Astrocyte of the cerebellum (primary cell): ENCODE measurements around the gene C6orf15.

Source experiments
- DNase-seq: peaks from one replicate; pipeline ENCODE4 v3.0.0-alpha.2; 2011; ENCODE audit warnings: low read depth
- H3K4me3 ChIP-seq: 2 replicates; pipeline ENCODE4 v1.5.1; 2011; ENCODE audit warnings: mild to moderate bottlenecking, low read depth, low read length, moderate library complexity
- in situ Hi-C: cut with HindIII; loops from 2 replicates; pipeline ENCODE4 v1.10.0; 2017; ENCODE audit warnings: low sequenced_read_pairs
- TF ChIP-seq, protein P1 (sequence below): IDR thresholded peaks from 2 replicates; pipeline ENCODE4 v1.5.1; 2012; ENCODE audit warnings: low read length, low read depth, moderate library complexity, mild to moderate bottlenecking; ENCODE audit errors: missing control alignments

Gene C6orf15

DNA sequence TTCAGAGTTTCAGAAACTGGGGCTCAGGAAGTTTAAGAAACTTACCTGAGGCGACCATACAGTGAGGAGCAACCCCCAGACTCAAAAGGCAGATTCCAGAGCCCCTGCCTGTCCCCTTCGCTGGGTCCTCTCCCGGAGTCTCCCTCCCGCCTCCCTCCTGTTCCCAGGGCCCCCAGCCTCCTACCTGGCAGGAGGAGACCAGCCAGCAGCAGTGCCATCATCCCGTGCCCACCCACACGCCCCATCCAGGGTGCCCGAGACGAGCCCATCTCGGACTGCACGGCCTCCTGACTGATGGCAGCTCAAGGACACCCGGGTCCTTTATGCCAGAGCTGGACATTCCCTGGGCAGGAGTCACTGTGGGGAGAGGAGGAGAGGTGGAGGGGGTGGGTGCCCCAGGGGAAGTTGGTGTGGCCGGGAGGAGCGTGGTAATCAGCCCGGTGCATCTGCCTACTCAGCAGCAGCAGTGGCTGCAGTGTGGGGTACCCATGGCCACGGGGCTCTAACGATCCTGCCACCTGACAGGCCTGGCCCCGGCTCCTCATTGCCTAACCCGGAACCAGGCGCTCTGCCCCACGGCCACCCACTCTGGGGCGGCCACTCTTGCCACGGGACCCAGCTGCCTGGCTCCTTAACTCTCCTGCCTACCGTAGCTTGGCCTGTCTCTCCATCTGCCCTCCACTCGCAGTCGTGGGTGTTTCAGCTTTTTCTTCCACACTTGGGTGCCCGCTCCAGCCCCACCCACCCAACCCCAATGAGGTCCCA lies 8.0 kb upstream of the C6orf15 start, which contains the start of gene CDSN:
Gene CDSN (minus strand): TSS at position 296 of the 765 bp plus-strand sequence. CDS start 27 bp downstream, at position 269.
- H3K4me3 ChIP-seq: no peak within 1 kb of the TSS
- TF ChIP-seq, protein P1, sequence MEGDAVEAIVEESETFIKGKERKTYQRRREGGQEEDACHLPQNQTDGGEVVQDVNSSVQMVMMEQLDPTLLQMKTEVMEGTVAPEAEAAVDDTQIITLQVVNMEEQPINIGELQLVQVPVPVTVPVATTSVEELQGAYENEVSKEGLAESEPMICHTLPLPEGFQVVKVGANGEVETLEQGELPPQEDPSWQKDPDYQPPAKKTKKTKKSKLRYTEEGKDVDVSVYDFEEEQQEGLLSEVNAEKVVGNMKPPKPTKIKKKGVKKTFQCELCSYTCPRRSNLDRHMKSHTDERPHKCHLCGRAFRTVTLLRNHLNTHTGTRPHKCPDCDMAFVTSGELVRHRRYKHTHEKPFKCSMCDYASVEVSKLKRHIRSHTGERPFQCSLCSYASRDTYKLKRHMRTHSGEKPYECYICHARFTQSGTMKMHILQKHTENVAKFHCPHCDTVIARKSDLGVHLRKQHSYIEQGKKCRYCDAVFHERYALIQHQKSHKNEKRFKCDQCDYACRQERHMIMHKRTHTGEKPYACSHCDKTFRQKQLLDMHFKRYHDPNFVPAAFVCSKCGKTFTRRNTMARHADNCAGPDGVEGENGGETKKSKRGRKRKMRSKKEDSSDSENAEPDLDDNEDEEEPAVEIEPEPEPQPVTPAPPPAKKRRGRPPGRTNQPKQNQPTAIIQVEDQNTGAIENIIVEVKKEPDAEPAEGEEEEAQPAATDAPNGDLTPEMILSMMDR: no peak
- in situ Hi-C loops: no loop called here
- DNase-seq: no peak

DNA sequence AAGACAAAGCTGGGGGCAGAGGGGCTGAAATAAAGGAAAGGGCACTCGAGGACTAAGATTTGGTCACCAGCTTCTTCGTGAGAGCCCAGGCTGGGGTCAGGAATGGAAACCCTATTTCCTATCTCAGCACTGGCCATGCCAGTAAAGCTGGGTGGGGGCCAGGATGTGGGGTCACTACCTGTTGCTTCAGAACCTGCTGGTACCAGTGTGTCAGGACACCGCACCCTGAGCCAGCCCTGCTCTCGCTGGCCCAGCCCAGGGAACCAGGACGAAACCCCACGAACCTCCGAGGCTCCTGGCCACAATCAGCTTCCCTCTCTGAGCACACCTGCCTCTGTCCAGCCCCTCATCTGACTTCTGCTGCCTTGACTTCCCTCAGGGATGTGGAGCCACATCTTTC lies 5.8 kb upstream of the C6orf15 start:
- in situ Hi-C loops: no loop called here
- DNase-seq: no peak
- TF ChIP-seq, protein P1: no peak
- no peak overlapping the region for H3K4me3 ChIP-seq

DNA sequence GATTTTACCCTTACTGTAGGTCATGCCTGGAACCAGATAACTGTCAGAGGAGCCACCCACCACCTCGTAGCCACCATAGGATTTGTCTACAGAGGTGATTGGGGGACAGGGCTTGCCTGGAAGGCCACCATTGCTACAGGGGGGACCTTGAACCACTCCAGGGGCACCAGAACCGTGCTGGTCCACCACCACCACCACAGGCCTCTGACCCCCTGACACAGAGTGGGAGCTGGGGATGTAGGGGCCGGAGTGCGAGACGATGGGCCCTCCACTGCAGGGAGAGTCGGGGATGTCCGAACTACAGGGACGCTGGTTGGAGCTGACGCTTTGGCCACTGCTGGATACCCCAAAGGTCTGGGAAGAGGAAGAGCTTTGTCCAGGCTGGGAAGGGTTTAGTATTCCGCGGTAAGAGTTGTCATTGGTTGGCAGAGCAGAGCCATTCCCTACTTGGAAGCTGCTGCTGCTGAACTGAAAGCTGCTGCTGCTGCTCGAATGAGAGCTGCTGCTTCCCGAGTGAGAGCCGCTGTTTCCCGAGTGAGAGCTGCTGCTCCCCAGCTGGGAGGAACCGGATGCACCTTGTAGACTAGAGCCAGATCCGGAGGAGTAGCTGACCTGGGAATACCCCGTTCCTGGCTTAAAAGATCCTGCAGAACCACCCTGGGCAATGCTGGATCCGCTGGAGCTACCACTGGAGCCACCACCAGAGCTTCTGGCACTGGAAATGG lies 4.4 kb upstream of the C6orf15 start:
- DNase-seq: no peak
- in situ Hi-C loops: no loop called here
- TF ChIP-seq, protein P1: no peak
- H3K4me3 ChIP-seq: no peak overlapping the region

DNA sequence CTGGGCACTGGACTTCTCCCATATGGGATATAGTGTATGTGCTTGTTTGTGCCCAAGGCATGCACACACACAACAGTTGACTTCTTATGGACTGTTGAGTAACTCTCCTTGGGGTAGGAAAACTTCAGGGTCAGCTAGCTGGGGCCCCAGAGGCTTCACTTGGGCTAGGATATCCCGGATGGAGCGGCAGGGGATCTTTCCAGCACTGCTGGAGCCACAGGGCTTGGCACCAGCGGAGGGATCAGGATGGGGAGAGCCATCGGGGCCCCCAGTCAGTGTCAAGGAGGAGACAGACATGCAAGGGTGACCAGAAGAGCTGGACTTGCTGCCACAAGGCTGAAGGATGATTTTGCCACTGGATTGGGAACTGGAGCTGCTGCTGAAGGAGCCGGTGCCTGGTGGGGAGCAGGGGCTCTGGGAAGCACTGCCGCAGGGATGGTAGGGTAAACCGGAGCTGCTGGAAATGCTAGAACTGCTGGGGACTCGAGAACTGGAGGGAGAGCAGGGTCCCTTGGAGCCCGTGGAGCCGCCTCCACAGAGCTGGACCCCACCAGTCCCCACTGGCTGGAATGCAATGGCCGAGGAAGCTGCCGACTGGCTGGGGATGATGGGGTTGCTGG lies 3.7 kb upstream of the C6orf15 start:
- in situ Hi-C loops: no loop called here
- TF ChIP-seq, protein P1: no peak

DNA sequence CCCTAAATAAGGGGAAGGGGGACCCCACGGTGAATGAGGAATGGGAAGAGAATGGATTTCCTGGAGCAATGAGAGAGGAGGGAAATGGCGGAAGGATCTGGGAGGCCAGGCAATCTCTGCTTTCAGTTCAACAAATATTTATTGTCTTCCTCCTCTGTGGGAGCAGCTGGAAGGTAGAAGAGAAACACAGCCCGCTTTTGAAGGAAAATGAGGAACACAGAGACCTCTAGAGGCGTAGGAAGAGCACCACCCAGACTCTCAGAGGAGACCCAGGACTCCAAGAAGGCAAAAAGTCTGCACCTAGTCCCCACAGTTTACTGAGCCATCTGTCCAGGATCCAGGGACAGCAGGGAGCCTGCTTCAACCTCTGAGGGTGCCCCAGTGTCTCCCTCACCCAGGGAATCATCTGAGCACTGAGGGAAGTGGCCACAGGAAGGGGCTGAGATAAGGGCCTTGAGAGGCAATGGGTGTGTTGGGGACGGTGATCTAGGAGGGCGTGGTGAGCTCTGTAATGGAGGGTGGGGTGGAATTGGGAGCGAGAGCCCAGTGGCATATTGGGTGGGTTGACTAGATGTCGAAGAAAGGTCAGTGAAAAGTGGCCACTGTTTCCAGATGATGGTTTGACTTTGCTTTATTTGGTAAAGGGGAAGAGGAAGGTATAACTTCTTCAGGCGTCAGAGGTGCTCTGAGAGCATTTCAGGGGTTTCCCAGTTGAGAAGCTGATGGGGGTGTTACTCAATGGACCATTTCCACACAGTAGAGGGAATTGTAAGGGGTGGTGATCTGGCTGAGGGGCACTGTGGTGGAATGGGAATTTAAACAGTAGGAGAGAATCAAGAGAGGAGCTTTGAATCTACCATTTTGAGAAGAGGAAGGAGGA lies 2.8 kb upstream of the C6orf15 start:
- in situ Hi-C loops: loop anchor here (5.0 kb wide), 1 partner anchor 32 kb away; no protein-coding TSS in a partner anchor
- peak; percentile 35 for DNase-seq
- TF ChIP-seq, protein P1: peak; percentile 54
- peak overlapping the region; percentile 19 for H3K4me3 ChIP-seq

More for the DNA sequence above, 3.7 kb upstream of the C6orf15 start:
- H3K4me3 ChIP-seq: no peak overlapping the region
- DNase-seq: no peak
